ENCODE measurements around the gene TRIM42. TPM values are rescaled to one million over a fixed set of nuclear protein-coding genes. Genes with fewer than 3 reads are reported as not detected.

Gene TRIM42
- total RNA-seq, 1 experiment from 2014 or later, result not detected

DNA sequence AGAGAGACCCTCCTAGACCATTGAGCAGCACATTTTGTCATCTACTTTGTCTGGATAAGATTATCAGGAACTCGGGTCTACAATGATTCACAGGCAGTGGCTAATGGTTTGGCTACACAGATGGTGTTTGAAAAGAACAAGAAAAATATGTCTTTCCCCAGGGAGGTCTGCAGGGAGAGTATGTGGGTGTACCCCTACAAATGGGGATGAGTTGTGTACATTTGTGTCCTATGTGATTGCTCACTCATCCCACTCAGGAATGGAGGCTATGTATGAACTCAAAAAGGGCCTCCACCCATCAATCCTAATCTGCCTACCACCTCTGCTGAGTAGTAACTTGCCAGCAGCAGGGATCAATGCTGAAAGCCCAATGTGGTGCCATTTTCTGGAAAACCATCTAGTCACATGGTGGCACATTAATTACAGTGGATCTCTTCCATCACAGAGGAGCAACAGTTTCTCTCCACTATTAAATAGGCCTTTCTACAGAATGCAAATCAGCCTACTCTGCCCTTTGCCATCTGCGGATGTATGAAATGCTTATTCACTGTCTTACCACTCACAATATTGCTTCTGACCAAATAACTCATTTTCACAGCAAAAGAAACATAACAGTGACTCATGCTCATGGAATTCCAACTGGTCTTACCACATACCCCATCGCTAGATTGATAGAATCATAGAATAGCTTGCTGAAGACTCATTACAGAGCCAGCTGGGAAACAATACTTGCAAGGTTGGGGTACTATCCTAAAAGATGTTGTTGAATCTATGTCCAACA lies 48.3 kb upstream of the TRIM42 start:
- no peaks in the 10 kb centered on the region for H3K9me2 ChIP-seq (ENCODE audit: insufficient read depth)
- TF ChIP-seq, protein P1, sequence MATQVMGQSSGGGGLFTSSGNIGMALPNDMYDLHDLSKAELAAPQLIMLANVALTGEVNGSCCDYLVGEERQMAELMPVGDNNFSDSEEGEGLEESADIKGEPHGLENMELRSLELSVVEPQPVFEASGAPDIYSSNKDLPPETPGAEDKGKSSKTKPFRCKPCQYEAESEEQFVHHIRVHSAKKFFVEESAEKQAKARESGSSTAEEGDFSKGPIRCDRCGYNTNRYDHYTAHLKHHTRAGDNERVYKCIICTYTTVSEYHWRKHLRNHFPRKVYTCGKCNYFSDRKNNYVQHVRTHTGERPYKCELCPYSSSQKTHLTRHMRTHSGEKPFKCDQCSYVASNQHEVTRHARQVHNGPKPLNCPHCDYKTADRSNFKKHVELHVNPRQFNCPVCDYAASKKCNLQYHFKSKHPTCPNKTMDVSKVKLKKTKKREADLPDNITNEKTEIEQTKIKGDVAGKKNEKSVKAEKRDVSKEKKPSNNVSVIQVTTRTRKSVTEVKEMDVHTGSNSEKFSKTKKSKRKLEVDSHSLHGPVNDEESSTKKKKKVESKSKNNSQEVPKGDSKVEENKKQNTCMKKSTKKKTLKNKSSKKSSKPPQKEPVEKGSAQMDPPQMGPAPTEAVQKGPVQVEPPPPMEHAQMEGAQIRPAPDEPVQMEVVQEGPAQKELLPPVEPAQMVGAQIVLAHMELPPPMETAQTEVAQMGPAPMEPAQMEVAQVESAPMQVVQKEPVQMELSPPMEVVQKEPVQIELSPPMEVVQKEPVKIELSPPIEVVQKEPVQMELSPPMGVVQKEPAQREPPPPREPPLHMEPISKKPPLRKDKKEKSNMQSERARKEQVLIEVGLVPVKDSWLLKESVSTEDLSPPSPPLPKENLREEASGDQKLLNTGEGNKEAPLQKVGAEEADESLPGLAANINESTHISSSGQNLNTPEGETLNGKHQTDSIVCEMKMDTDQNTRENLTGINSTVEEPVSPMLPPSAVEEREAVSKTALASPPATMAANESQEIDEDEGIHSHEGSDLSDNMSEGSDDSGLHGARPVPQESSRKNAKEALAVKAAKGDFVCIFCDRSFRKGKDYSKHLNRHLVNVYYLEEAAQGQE (IDR thresholded peaks at IDR 0.05; ENCODE audit: low read depth), result no peak
- TF ChIP-seq SP1 (IDR thresholded peaks at IDR 0.05; ENCODE audit: low read depth), result no peak
- TF ChIP-seq POLR2AphosphoS5 (IDR thresholded peaks at IDR 0.05; ENCODE audit: low read depth, low read length), result no peak
- TF ChIP-seq, protein P2, sequence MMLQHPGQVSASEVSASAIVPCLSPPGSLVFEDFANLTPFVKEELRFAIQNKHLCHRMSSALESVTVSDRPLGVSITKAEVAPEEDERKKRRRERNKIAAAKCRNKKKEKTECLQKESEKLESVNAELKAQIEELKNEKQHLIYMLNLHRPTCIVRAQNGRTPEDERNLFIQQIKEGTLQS (IDR thresholded peaks at IDR 0.05), result no peak
- TF ChIP-seq YY1 (IDR thresholded peaks at IDR 0.05; ENCODE audit: extremely low read depth, insufficient replicate concordance, low read depth, low read length), result no peak
- TF ChIP-seq, protein P3, sequence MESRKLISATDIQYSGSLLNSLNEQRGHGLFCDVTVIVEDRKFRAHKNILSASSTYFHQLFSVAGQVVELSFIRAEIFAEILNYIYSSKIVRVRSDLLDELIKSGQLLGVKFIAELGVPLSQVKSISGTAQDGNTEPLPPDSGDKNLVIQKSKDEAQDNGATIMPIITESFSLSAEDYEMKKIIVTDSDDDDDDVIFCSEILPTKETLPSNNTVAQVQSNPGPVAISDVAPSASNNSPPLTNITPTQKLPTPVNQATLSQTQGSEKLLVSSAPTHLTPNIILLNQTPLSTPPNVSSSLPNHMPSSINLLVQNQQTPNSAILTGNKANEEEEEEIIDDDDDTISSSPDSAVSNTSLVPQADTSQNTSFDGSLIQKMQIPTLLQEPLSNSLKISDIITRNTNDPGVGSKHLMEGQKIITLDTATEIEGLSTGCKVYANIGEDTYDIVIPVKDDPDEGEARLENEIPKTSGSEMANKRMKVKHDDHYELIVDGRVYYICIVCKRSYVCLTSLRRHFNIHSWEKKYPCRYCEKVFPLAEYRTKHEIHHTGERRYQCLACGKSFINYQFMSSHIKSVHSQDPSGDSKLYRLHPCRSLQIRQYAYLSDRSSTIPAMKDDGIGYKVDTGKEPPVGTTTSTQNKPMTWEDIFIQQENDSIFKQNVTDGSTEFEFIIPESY (IDR thresholded peaks at IDR 0.05; ENCODE audit: extremely low read depth, insufficient replicate concordance, low read length), result no peak
- TF ChIP-seq, protein P4, sequence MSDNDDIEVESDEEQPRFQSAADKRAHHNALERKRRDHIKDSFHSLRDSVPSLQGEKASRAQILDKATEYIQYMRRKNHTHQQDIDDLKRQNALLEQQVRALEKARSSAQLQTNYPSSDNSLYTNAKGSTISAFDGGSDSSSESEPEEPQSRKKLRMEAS (IDR thresholded peaks at IDR 0.05), result no peak
- TF ChIP-seq RAD21 (IDR thresholded peaks at IDR 0.05; ENCODE audit: low read depth), result no peak
- no peak for TF ChIP-seq EZH2phosphoT487 (IDR thresholded peaks at IDR 0.05; ENCODE audit: borderline replicate concordance)
- no peak for TF ChIP-seq ZFX (IDR thresholded peaks at IDR 0.05)
- no peak for TF ChIP-seq SIN3A (IDR thresholded peaks at IDR 0.05; ENCODE audit: low read depth)
- no peak for TF ChIP-seq EGR1 (IDR thresholded peaks at IDR 0.05; ENCODE audit: low read depth)
- no peak for TF ChIP-seq ZNF274 (IDR thresholded peaks at IDR 0.05; ENCODE audit: low read depth, low read length)
- no peak for TF ChIP-seq EZH2 (IDR thresholded peaks at IDR 0.05)
- TF ChIP-seq SRF (IDR thresholded peaks at IDR 0.05; ENCODE audit: low read depth), result no peak
- H3K4me3 ChIP-seq (replicated peaks in 1 of 2; ENCODE audit: low read depth in 1 of 2, low read length in 2 of 2), result no peak overlapping the region
- RAD21 ChIA-PET (ENCODE audit: low non-redundant PET in 1 of 2, low total read pairs in 2 of 2, uncharacterized antibody in 2 of 2, unreplicated experiment in 2 of 2), result no interaction called here
- no TSS peak for BruUV-seq (replicated peaks)
- H3K9me3 ChIP-seq (ENCODE audit: control insufficient read depth in 1 of 2, insufficient read depth in 1 of 2, low read depth in 1 of 2, low read length in 2 of 2), result no peaks in the 10 kb centered on the region
- no peaks in the 10 kb centered on the region for H3K36me3 ChIP-seq (ENCODE audit: control insufficient read depth in 1 of 2, insufficient read depth in 2 of 2, low read length in 2 of 2)
- H3K4me1 ChIP-seq (ENCODE audit: control insufficient read depth in 1 of 2, insufficient read depth in 2 of 2, low read length in 2 of 2), result peaks cover 0 to 7% of the 10 kb centered on the region in 2 experiments; a peak in 1 of 4 replicates
- CTCF ChIA-PET, result no interaction called here
- ATAC-seq (no peak), DNase-seq (ENCODE audit: low read depth, low spot score) (no peak)
- H3K4me2 ChIP-seq (ENCODE audit: low read length), result peak overlapping the region; percentile 1; the same call in 1 of the 2 replicates
- H3K79me2 ChIP-seq (ENCODE audit: insufficient read depth, low read length), result no peaks in the 10 kb centered on the region
- intact Hi-C loops (cut with micrococcal nuclease), result no loop called here
- H3K9ac ChIP-seq (ENCODE audit: low read length), result no peak overlapping the region
- POLR2A ChIA-PET, result no interaction called here
- no peak overlapping the region for H2AFZ ChIP-seq (ENCODE audit: low read depth, low read length, poor library complexity, severe bottlenecking)
- peaks cover 23% of the 10 kb centered on the region for H3K27me3 ChIP-seq (ENCODE audit: insufficient read depth, low read length)
- H4K20me1 ChIP-seq (ENCODE audit: insufficient read depth), result no peaks in the 10 kb centered on the region; the same call in 1 of the 2 replicates
- H3K27ac ChIP-seq (ENCODE audit: low read depth, low read length), result no peak overlapping the region

All from HCT116 (cell line).